ENCODE data around the gene ETV3. TPM values are rescaled to one million over a fixed set of nuclear protein-coding genes. Genes with fewer than 3 reads are reported as not detected.

Gene ETV3
- total and polyA plus RNA-seq, 2 of the 8 experiments (the other 6 are each of a cell fraction or from before 2014, with no cell fraction given) = 6.0 to 23.8 TPM

- TF ChIP-seq KDM4A (IDR thresholded peaks at IDR 0.05; ENCODE audit: low read depth, low read length, severe bottlenecking) = no peak
- H4K5ac ChIP-seq (ENCODE audit: insufficient read length, low read depth, low read length) = no peak overlapping the region
- H4K91ac ChIP-seq (replicated peaks; ENCODE audit: insufficient read length, low read length) = no peak overlapping the region
- H3K56ac ChIP-seq (replicated peaks; ENCODE audit: insufficient read length, low read depth, low read length) = no peak overlapping the region
- H2BK12ac ChIP-seq (ENCODE audit: low read depth, low read length) = no peak overlapping the region
- H3K4ac ChIP-seq (replicated peaks; ENCODE audit: insufficient read length, low read depth, low read length) = no peak overlapping the region
- no peak for DNase-seq (ENCODE audit: low read depth in 1 of 2, low spot score in 2 of 2)
- 56% methylated on average over 4 of the region's 4 CpGs; no CpG with 5 or more reads in 1 of the 2 experiments for WGBS, 2 experiments (ENCODE audit: extremely low coverage in 1 of 2, insufficient coverage in 1 of 2, insufficient read length in 1 of 2, insufficient replicate concordance in 2 of 2, low coverage in 1 of 2, low lambda C conversion rate in 2 of 2, missing lambda C conversion rate in 1 of 2)
- H4K20me1 ChIP-seq (replicated peaks in 1 of 2; ENCODE audit: control insufficient read depth in 1 of 2, insufficient read depth in 2 of 2, low read length in 2 of 2) = no peaks in the 10 kb centered on the region
- no peak overlapping the region for H3K14ac ChIP-seq (ENCODE audit: insufficient read length)
- no peaks in the 10 kb centered on the region for H3K79me1 ChIP-seq (ENCODE audit: low read depth, low read length)
- no peak overlapping the region for H4K8ac ChIP-seq (ENCODE audit: extremely low read depth, insufficient read depth, low read length)
- peaks cover 0 to 4% (median 1%) of the 10 kb centered on the region in 4 experiments; a peak in 2 of 7 replicates for H3K4me1 ChIP-seq (replicated peaks in 1 of 4; ENCODE audit: control insufficient read depth in 3 of 4, insufficient read depth in 4 of 4, low read length in 3 of 4)
- no peak overlapping the region for H3K27ac ChIP-seq (ENCODE audit: low read depth, low read length)
- H2BK120ac ChIP-seq (replicated peaks; ENCODE audit: low read depth, low read length) = no peak overlapping the region
- H3K18ac ChIP-seq (ENCODE audit: extremely low read depth, low read length) = no peak overlapping the region
- H2BK20ac ChIP-seq (ENCODE audit: low read length) = no peak overlapping the region
- no peak overlapping the region for H2AFZ ChIP-seq (ENCODE audit: low read length)
- CTCF ChIA-PET (ENCODE audit: partially characterized antibody) = interaction anchor here (0.7 to 4.2 kb wide), 7 partner anchors 10 to 61 kb away, joined by 3 to 23 read pairs (median 6); no protein-coding TSS in a partner anchor
- no peak overlapping the region for H2BK15ac ChIP-seq (ENCODE audit: low read length)
- no peaks in the 10 kb centered on the region for H3K9me3 ChIP-seq (ENCODE audit: insufficient read depth in 2 of 2, low read depth in 1 of 2, low read length in 1 of 2)
- POLR2A ChIA-PET (ENCODE audit: partially characterized antibody) = no interaction called here
- H2AK5ac ChIP-seq (ENCODE audit: low read depth, low read length) = no peak overlapping the region
- no peaks in the 10 kb centered on the region; a peak in 2 of 7 replicates for H3K27me3 ChIP-seq (replicated peaks in 1 of 4; ENCODE audit: control insufficient read depth in 3 of 4, extremely low read depth in 1 of 4, insufficient read depth in 3 of 4, low read length in 3 of 4)
- no peak for FAIRE-seq
- 0 out of 2 replicates have a peak, but pooled peaks cover 2% of the 10 kb centered on the region for H3K23me2 ChIP-seq (ENCODE audit: low read depth, low read length)
- H3K4me3 ChIP-seq (ENCODE audit: extremely low read depth in 1 of 4, insufficient read depth in 2 of 4, low read depth in 3 of 4, low read length in 4 of 4) = no peak overlapping the region
- no peak overlapping the region for H2BK5ac ChIP-seq (ENCODE audit: low read depth, low read length)
- H3K23ac ChIP-seq (ENCODE audit: insufficient read length) = no peak overlapping the region
- no peak overlapping the region for H3K4me2 ChIP-seq (ENCODE audit: insufficient read depth in 1 of 2, low read depth in 2 of 2, low read length in 2 of 2)
- H3K79me2 ChIP-seq (ENCODE audit: control insufficient read depth in 1 of 2, insufficient read depth in 2 of 2, low read length in 2 of 2) = no peaks in the 10 kb centered on the region
- no peak overlapping the region for H3K9ac ChIP-seq (replicated peaks in 1 of 4; ENCODE audit: extremely low read depth in 1 of 4, low read depth in 3 of 4, low read length in 3 of 4)
- no peaks in the 10 kb centered on the region for H3K36me3 ChIP-seq (ENCODE audit: control insufficient read depth in 2 of 4, insufficient read depth in 4 of 4, low read length in 3 of 4)
Observed at GRCh38 chr1:157095091-157095490, 43.1 kb downstream of the ETV3 start.

Data from H1 (cell line).